Stimulated activated CD8-positive, alpha-beta memory T cell treated with anti-CD3 and anti-CD28 coated beads, Interleukin-4, amount 100 ng/mL, for 1 hour (primary cell): ENCODE data around the gene ZNF644.

Experiments
- DNase-seq, 2 donors: peaks; one replicate each; pipeline ENCODE4 v3.0.0-alpha.2; 2020; ENCODE audit warnings: low read depth in 2 of 2, low spot score in 1 of 2

The ZNF644 gene

GRCh38 chr1:90989302-90989701 lies 32.5 kb downstream of the ZNF644 start:
- no peak for DNase-seq

GRCh38 chr1:90987841-90988240 lies 34.0 kb downstream of the ZNF644 start:
- DNase-seq = no peak

DNA sequence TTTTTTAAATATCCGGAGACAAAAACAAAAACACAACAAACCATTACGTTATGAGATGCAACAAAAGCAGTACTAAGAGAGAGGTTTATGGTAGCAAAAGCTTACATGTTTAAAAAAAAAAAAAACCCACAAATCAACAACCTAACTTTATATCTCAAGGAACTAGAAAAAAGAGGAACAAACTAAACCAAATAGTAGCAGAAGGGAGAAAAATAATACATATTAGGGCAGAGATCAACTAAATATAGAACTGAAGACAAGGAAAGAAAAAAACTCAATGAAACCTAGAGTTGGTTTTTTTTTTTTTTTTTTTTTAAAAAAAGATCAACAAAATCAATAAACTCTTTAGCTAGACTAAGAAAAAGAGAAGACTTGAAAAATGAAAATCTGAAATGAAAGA lies 34.9 kb downstream of the ZNF644 start:
- DNase-seq = no peak

DNA sequence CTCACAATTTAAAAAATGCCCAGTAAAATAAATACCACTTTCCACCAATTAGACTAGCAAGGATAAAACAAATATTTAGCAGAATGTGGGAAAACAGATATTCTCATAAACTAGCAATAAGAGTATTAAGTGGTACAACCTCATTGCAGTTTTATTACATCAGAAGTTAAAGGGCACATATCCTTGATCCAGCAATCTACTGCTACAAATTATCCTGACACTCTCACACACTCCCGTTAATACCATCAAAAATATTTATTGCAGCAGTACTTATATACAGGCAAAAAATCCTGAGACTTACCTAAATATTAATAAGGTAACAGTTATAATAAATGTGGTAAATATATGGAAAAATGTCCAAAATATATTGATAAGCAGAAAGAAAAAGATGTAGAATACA lies 44.3 kb downstream of the ZNF644 start:
- DNase-seq = no peak

- no peak for DNase-seq
Measured at GRCh38 chr1:90973897-90974798, 47.7 kb downstream of the ZNF644 start.

DNA sequence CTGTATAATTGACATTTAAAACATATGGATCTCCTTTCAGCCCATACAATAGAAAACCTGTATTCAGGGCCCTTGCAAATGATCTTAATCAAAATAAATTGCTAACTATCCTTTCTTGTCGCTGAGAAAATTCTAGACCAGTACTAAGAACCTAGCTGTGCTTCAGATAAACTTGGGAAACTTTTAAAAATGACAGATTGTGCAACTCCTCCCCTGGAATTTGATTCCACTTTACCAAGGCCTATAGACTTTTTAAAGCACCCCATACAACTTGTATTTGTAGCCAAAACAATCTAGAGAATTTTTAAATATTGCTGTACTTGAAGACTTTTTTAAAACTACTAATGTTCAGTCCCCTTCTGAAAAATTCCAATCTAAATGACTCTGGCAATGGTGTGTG lies 51.6 kb downstream of the ZNF644 start:
- no peak for DNase-seq

DNA sequence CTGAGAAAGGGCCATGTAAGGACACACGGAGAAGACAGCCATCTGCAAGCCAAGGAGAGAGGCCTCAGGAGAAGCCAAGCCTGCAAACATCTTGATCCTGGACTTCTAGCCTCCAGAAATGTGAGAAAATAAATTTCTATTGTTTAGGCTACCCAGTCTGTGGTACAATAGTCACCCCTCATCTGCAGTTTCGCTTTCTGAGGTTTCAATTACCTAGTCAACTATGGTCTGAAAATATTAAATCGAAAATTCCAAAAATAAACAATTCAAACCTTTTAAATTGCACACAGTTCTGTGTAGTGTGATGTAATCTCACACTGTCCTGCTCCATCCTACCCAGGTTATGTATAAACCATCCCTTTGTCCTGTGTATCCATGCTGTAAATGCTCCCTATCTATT lies 52.6 kb downstream of the ZNF644 start:
- no peak for DNase-seq

GRCh38 chr1:90964444-90965035 lies 57.3 kb downstream of the ZNF644 start:
- DNase-seq = no peak

DNA sequence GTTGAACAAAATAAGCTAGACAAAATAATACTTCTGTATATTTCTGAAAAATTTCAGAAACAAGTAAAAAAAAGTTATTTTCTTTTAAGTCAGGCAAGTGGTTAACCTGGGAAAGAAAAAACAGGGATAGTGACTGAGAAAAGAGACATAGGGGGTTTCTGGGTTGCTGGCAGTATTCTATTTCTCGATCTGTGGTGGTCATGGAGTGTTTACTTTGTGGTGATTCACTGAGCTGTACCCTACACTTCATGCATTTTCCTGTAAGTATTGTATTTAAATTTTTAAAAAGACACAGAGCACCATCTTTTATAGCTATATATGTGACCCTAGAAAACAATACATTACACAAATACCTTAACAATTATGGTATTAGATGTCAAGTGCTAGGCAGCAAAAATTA lies 58.2 kb downstream of the ZNF644 start:
- no peak for DNase-seq

DNA sequence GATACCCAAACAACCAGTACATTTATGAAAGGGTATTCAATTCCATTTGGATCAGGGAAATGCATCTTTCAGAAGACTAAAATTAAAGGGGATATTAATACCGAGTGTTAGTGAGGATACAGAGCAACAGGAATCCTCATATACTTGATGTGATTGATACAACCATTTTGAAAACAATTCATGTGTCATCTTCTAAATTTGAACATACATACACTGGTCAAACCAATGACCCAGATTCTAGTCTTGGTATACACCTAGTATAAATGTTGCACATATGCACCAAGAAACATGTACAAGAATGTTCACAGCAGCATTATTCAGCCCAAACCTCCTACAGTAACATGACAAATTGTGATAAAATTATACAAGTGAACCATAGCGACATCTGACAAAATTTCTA lies 58.6 kb downstream of the ZNF644 start:
- no peak for DNase-seq

- no peak for DNase-seq
Measured at GRCh38 chr1:90959352-90960206, 62.3 kb downstream of the ZNF644 start.

DNA sequence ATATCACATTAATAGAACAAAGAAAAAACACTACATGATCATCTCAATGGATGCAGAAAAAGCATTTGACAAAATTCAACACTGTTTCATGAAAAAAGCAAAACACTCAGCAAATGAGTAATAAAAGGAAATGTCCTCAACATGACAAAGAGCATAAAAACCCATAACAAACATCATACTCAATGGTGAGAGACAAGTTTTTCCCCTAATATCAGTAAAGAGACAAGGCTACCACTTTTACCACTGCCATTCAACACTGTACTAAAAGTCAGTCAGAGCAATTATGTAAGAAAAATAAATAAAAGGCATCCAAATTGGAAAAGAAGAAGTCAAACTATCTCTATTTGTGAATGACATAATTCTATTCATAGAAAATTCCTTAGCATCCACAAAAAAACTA lies 64.3 kb downstream of the ZNF644 start:
- DNase-seq = no peak

- DNase-seq = no peak
Measured at GRCh38 chr1:90955769-90956168, 66.1 kb downstream of the ZNF644 start.

DNA sequence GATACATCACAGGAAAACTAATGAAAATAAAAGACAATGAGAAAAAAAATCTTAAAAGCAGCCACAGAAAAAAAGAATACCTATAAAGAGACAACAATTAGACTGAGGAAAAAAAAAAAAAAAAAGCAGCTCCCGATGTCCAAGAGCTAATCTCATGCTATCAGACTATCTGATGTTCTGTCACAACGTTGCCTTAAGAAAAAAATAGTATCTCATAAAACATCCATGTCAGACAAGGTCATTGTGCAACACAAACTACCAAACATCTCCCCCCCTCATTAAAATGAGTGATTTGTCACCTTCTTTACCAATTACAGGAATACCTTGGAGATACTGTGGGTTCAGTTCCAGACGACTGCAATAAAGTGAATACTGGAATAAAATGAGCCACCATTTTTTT lies 68.9 kb downstream of the ZNF644 start:
- DNase-seq = no peak

GRCh38 chr1:90951009-90951408 lies 70.8 kb downstream of the ZNF644 start:
- no peak for DNase-seq

DNA sequence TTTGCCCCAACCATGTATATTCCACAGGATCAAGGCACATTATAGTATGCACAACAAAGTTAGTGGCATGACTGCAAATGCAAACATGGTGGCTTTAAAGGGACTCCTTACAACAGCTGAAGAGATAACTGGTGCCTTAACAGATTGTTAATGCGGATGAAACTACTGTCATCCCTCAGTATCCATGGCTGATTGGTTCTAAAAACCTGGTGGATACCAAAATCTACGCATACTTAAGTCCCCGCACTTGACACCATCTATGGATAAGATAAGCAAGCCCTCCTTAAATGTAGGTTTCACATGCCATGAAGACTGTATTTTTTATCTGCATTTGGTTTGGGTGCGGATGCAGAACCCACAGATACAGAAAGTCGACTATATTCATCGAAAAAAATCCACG lies 73.5 kb downstream of the ZNF644 start:
- DNase-seq = no peak

- no peak for DNase-seq
Measured at GRCh38 chr1:90946630-90947029, 75.2 kb downstream of the ZNF644 start.

DNA sequence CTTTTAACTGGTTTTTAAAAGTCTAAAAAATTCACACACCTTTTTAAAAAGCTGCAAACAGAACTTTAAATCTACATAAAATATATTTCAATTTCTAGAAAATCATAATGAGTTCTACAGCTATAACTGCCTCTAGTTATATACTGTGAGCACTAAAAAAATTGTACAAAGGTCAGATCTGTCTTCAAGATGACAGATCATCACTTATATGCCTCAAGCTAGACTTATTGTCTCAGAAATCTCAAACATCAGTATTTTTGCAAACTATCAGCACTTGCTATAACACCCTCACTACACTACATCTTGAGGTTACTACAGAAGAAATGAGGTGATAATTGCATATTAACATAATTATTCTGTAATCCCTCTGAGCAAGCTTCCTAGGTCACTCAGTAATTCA lies 76.5 kb downstream of the ZNF644 start:
- no peak for DNase-seq

- DNase-seq = no peak
Measured at GRCh38 chr1:90943966-90944365, 77.9 kb downstream of the ZNF644 start.

DNA sequence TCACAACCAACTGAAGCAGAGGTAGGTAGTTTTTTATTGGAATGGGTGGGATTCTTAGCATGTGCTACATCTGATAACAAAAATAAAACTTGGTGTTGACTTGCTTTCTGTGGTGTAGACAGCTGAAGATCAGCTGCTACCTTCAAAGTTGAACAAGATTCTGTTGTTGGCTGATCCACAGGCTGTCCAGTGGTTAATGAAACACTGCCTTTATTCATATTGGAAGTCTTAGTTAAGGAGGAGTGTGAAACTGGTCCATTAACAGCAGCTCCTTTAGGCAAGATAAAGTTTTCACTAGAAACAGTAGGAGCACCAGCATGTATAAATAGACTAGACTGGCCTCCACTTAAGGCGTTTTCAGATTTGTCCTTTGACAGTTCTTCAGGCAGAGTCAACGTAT lies 81.1 kb downstream of the ZNF644 start:
- DNase-seq = no peak

GRCh38 chr1:90936731-90937130 lies 85.1 kb downstream of the ZNF644 start:
- DNase-seq = no peak

- DNase-seq = no peak
Measured at GRCh38 chr1:90936061-90936460, 85.8 kb downstream of the ZNF644 start.
